A673 (cell line): ENCODE data around the gene NFKBIE. TPM values are rescaled to one million over a fixed set of nuclear protein-coding genes. Genes with fewer than 3 reads are reported as not detected.
A peak's percentile ranks its signal among the peaks of the same experiment; 100 is the strongest.

Experiments
- BruUV-seq: library from RNA; stranded (reverse); fragments of 400-500 nt; replicated peaks from 2 replicates; lab custom pipeline; 2021; lab: Mats Ljungman, UMichigan
- CTCF ChIA-PET: fragments of 300-600 bp; sonication (Branson Sonifier 250); formaldehyde crosslinking; loops from one replicate; lab custom pipeline; 2022; ENCODE audit warnings: antibody characterized with exemption; lab: Charles Lee
- POLR2A ChIA-PET: fragments of 300-600 bp; sonication (Branson Sonifier 250); formaldehyde crosslinking; loops from one replicate; lab custom pipeline; 2022; ENCODE audit warnings: antibody characterized with exemption; ENCODE audit not compliant: low non-redundant PET; lab: Charles Lee
- DNase-seq: peaks from one replicate; pipeline ENCODE4 v3.0.0-alpha.2; 2015; ENCODE audit warnings: low spot score
- H3K27ac ChIP-seq: fragments of 200-600 bp; sonication (generic); 2 replicates; pipeline ENCODE4 v1.5.1; 2016; ENCODE audit warnings: mixed run types, low read depth, mild to moderate bottlenecking, mixed read lengths, antibody characterized with exemption, low read length; ENCODE audit not compliant: poor library complexity, severe bottlenecking
- H3K27me3 ChIP-seq: fragments of 200-600 bp; sonication (generic); replicated peaks from 2 replicates; pipeline ENCODE4 v1.6.1; 2017; ENCODE audit warnings: mixed run types, low read depth, mild to moderate bottlenecking, mixed read lengths, antibody characterized with exemption, low read length; ENCODE audit not compliant: insufficient read depth, poor library complexity
- H3K36me3 ChIP-seq: fragments of 200-600 bp; sonication (generic); 2 replicates; pipeline ENCODE4 v1.6.1; 2016; ENCODE audit warnings: mixed run types, mild to moderate bottlenecking, mixed read lengths, antibody characterized with exemption, low read length; ENCODE audit not compliant: insufficient read depth, poor library complexity, severe bottlenecking
- H3K4me1 ChIP-seq: fragments of 200-600 bp; sonication (generic); 2 replicates; pipeline ENCODE4 v1.6.1; 2017; ENCODE audit warnings: mixed run types, mild to moderate bottlenecking, mixed read lengths, antibody characterized with exemption, low read length; ENCODE audit not compliant: insufficient read depth, poor library complexity, severe bottlenecking
- H3K4me3 ChIP-seq: fragments of 200-600 bp; sonication (generic); 2 replicates; pipeline ENCODE4 v1.5.1; 2016; ENCODE audit warnings: low read depth, mixed run types, mild to moderate bottlenecking, mixed read lengths, low read length; ENCODE audit not compliant: poor library complexity, severe bottlenecking
- H3K9me3 ChIP-seq: fragments of 200-600 bp; sonication (generic); 2 replicates; pipeline ENCODE4 v1.6.1; 2016; ENCODE audit warnings: mixed run types, low read depth, mild to moderate bottlenecking, mixed read lengths, antibody characterized with exemption, low read length; ENCODE audit not compliant: poor library complexity, severe bottlenecking
- EZH2 ChIP-seq: fragments of 200-600 bp; sonication (generic); IDR thresholded peaks from 2 replicates; pipeline ENCODE4 v1.6.1; 2017; ENCODE audit warnings: borderline replicate concordance, low read depth, mild to moderate bottlenecking, mixed read lengths, antibody characterized with exemption, low read length; ENCODE audit not compliant: poor library complexity, severe bottlenecking
- intact Hi-C: fragments of 100-400 bp; cut with micrococcal nuclease; formaldehyde crosslinking; loops from one replicate; pipeline ENCODE4 v1.10.0; 2022; ENCODE audit not compliant: unreplicated experiment
- total RNA-seq: library from RNA; stranded (reverse); gene quantifications from 2 replicates; pipeline ENCODE4 v1.2.3, GENCODE V29; 2021
- TF ChIP-seq, protein P1 (sequence below): fragments of 300-800, 200-600 bp; sonication (generic); conservative IDR thresholded peaks from 2 replicates; pipeline ENCODE4 v1.5.1; 2017; ENCODE audit warnings: low read depth, mild to moderate bottlenecking, antibody characterized with exemption, low read length, moderate library complexity, mixed read lengths

Gene NFKBIE
- total RNA-seq, 1 experiment from 2014 or later, result 5.2 TPM

GRCh38 chr6:44285552-44286284 lies 20.4 kb upstream of the NFKBIE start:
- DNase-seq, result peak; percentile 45
- Histone ChIP-seq H3K27ac (no peak overlapping the region), H3K9me3 (no peaks in the 10 kb centered on the region), H3K27me3 (peaks cover 34% of the 10 kb centered on the region), H3K36me3 (no peaks in the 10 kb centered on the region), H3K4me1 (no peaks in the 10 kb centered on the region), H3K4me3 (no peak overlapping the region)
- BruUV-seq, result no TSS peak
- POLR2A ChIA-PET, result interaction anchor here (0.5 kb wide), 1 partner anchor 13 kb away, joined by 3 read pairs; no protein-coding TSS in a partner anchor
- TF ChIP-seq EZH2, result no peak
- TF ChIP-seq, protein P1, sequence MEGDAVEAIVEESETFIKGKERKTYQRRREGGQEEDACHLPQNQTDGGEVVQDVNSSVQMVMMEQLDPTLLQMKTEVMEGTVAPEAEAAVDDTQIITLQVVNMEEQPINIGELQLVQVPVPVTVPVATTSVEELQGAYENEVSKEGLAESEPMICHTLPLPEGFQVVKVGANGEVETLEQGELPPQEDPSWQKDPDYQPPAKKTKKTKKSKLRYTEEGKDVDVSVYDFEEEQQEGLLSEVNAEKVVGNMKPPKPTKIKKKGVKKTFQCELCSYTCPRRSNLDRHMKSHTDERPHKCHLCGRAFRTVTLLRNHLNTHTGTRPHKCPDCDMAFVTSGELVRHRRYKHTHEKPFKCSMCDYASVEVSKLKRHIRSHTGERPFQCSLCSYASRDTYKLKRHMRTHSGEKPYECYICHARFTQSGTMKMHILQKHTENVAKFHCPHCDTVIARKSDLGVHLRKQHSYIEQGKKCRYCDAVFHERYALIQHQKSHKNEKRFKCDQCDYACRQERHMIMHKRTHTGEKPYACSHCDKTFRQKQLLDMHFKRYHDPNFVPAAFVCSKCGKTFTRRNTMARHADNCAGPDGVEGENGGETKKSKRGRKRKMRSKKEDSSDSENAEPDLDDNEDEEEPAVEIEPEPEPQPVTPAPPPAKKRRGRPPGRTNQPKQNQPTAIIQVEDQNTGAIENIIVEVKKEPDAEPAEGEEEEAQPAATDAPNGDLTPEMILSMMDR, result no peak
- intact Hi-C loops, result no loop called here
- CTCF ChIA-PET, result no interaction called here

DNA sequence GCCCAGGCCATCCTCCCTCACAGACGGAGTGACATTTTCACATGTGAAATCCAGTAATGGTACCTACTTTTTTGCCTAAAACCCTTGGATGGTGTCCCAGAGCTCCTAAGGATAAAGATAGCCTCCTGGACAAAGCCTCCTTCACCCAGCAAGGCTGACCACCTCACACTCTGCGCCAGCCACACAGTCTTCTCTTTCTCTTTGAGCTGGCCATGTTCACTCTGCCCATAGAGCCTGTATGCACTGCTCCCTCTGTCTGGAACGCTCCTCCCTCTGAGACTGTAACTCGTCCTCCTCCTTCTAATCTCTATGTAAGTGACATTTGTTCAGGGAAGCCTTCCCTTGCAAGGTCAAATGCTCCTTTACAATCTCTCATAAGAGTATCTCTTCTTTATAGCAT lies 19.5 kb upstream of the NFKBIE start:
- Histone ChIP-seq H3K27me3 (peaks cover 26% of the 10 kb centered on the region), H3K4me1 (no peaks in the 10 kb centered on the region), H3K9me3 (no peaks in the 10 kb centered on the region), H3K27ac (no peak overlapping the region), H3K4me3 (no peak overlapping the region), H3K36me3 (no peaks in the 10 kb centered on the region)
- intact Hi-C loops, result no loop called here
- no TSS peak for BruUV-seq
- no peak for DNase-seq
- ChIA-PET POLR2A (no interaction called here), CTCF (no interaction called here)
- TF ChIP-seq, protein P1, result no peak
- no peak for TF ChIP-seq EZH2

GRCh38 chr6:44284121-44284520 lies 18.8 kb upstream of the NFKBIE start:
- TF ChIP-seq, protein P1, result no peak
- TF ChIP-seq EZH2, result no peak
- Histone ChIP-seq H3K4me1 (peaks cover 1% of the 10 kb centered on the region), H3K4me3 (no peak overlapping the region), H3K36me3 (no peaks in the 10 kb centered on the region), H3K27me3 (peaks cover 19% of the 10 kb centered on the region), H3K9me3 (no peaks in the 10 kb centered on the region), H3K27ac (no peak overlapping the region)
- CTCF ChIA-PET, result no interaction called here
- intact Hi-C loops, result no loop called here
- POLR2A ChIA-PET, result interaction anchor here (0.6 kb wide), 1 partner anchor 850 kb away, joined by 4 read pairs; no protein-coding TSS in a partner anchor
- no TSS peak for BruUV-seq
- no peak for DNase-seq
